ENCODE results near the gene GNPTG.
"Not testable (repeated sequence)": the region's sequence is repeated elsewhere in the genome, so short reads cannot be mapped to it uniquely, and the experiment has no call there.

Gene GNPTG

GRCh38 chr16:1319041-1319440, 32.7 kb upstream of the GNPTG start:
- DNase-seq (ENCODE audit: low read depth in 2 of 2) = no peak

- DNase-seq (ENCODE audit: low read depth in 2 of 2) = no peak
These were observed 31.6 kb upstream of the GNPTG start for GRCh38 chr16:1320097-1320496.

GRCh38 chr16:1320658-1321240, 31.0 kb upstream of the GNPTG start:
- no peak for DNase-seq (ENCODE audit: low read depth in 2 of 2)

- no peak for DNase-seq (ENCODE audit: low read depth in 2 of 2)
These were observed 29.3 kb upstream of the GNPTG start for GRCh38 chr16:1322407-1322806.

- DNase-seq (ENCODE audit: low read depth in 2 of 2) = no peak
These were observed 28.2 kb upstream of the GNPTG start for GRCh38 chr16:1323296-1324239.

GRCh38 chr16:1324286-1324826, 27.4 kb upstream of the GNPTG start:
- no peak for DNase-seq (ENCODE audit: low read depth in 2 of 2)

- DNase-seq (ENCODE audit: low read depth in 2 of 2) = no peak
These were observed 26.5 kb upstream of the GNPTG start for GRCh38 chr16:1325261-1325660.

GRCh38 chr16:1325673-1326371, 25.9 kb upstream of the GNPTG start:
- DNase-seq (ENCODE audit: low read depth in 2 of 2) = no peak

GRCh38 chr16:1326391-1326790, 25.3 kb upstream of the GNPTG start:
- DNase-seq (ENCODE audit: low read depth in 2 of 2) = no peak

GRCh38 chr16:1326946-1327618, 24.6 kb upstream of the GNPTG start:
- DNase-seq (ENCODE audit: low read depth in 2 of 2) = no peak

- no peak for DNase-seq (ENCODE audit: low read depth in 2 of 2)
These were observed 24.1 kb upstream of the GNPTG start for GRCh38 chr16:1327619-1327947.

- not testable (repeated sequence) for DNase-seq (ENCODE audit: low read depth in 2 of 2)
These were observed 23.6 kb upstream of the GNPTG start for GRCh38 chr16:1328136-1328535.

- DNase-seq (ENCODE audit: low read depth in 2 of 2) = not testable (repeated sequence)
These were observed 22.8 kb upstream of the GNPTG start for GRCh38 chr16:1328961-1329360.

- no peak for DNase-seq (ENCODE audit: low read depth in 2 of 2)
These were observed 21.3 kb upstream of the GNPTG start for GRCh38 chr16:1330260-1330914.

GRCh38 chr16:1330931-1331711, 20.6 kb upstream of the GNPTG start:
- DNase-seq (ENCODE audit: low read depth in 2 of 2) = no peak

- no peak for DNase-seq (ENCODE audit: low read depth in 2 of 2)
These were observed 19.8 kb upstream of the GNPTG start for GRCh38 chr16:1331712-1332617.

- no peak for DNase-seq (ENCODE audit: low read depth in 2 of 2)
These were observed 19.0 kb upstream of the GNPTG start for GRCh38 chr16:1332618-1333148.

GRCh38 chr16:1333149-1333812, 18.4 kb upstream of the GNPTG start, which contains the start of gene BAIAP3:
Gene BAIAP3 (plus strand): TSS chr16:1333645. CDS start chr16:1338550, 4,905 bp downstream.
- DNase-seq (ENCODE audit: low read depth in 2 of 2) = peak; percentile 44 to 56

Data from stimulated activated CD4-positive, alpha-beta T cell treated with anti-CD3 and anti-CD28 coated beads, Interleukin-4, amount 100 ng/mL, for 48 hours (primary cell).